Lung (tissue), 12 donors: ENCODE results near the gene FNIP1. TPM values are rescaled to one million over a fixed set of nuclear protein-coding genes. Genes with fewer than 3 reads are reported as not detected.
"Not testable (repeated sequence)": the region's sequence is repeated elsewhere in the genome, so short reads cannot be mapped to it uniquely, and the experiment has no call there.

Experiments
- ATAC-seq: fragments of 200-7000 bp; cut with Tn5 transposase; one replicate; pipeline ENCODE4 v1.9.1; 2020; ENCODE audit warnings: moderate number of reproducible peaks; ENCODE audit not compliant: insufficient read depth, low FRiP score
- DNase-seq, 3 donors: peaks; one replicate each; pipeline ENCODE4 v3.0.0-alpha.2; 2013 to 2017
- H3K27ac ChIP-seq, 2 donors: one replicate each; pipeline ENCODE4 v1.5.1; 2013; ENCODE audit warnings: mild to moderate bottlenecking in 2 of 2, moderate library complexity in 2 of 2, control low read depth in 1 of 2, inconsistent platforms in 1 of 2, low read depth in 1 of 2, low read length in 1 of 2
- H3K27me3 ChIP-seq, 3 donors: one replicate each; pipeline ENCODE4 v1.5.1; 2013; ENCODE audit warnings: low read length in 2 of 3; ENCODE audit not compliant: control insufficient read depth in 3 of 3, insufficient read depth in 3 of 3
- H3K36me3 ChIP-seq, 4 donors: one replicate each; pipeline ENCODE4 v1.5.1; 2013; ENCODE audit warnings: low read length in 4 of 4, mild to moderate bottlenecking in 1 of 4, moderate library complexity in 1 of 4; ENCODE audit not compliant: control insufficient read depth in 4 of 4, insufficient read depth in 4 of 4
- H3K4me1 ChIP-seq, 5 donors: one replicate each; pipeline ENCODE4 v1.5.1; 2013; ENCODE audit warnings: low read length in 5 of 5, mild to moderate bottlenecking in 2 of 5, moderate library complexity in 1 of 5; ENCODE audit not compliant: control insufficient read depth in 5 of 5, insufficient read depth in 5 of 5
- H3K4me3 ChIP-seq: one replicate; pipeline ENCODE4 v1.5.1; 2013; ENCODE audit warnings: mild to moderate bottlenecking, control low read depth, moderate library complexity
- H3K9ac ChIP-seq, 2 donors: one replicate each; pipeline ENCODE4 v1.5.1; 2013; ENCODE audit warnings: low read length in 2 of 2, control low read depth in 1 of 2; ENCODE audit not compliant: insufficient read depth in 1 of 2
- H3K9me3 ChIP-seq, 4 donors: one replicate each; pipeline ENCODE4 v1.5.1; 2013; ENCODE audit warnings: low read length in 3 of 4, mild to moderate bottlenecking in 1 of 4, moderate library complexity in 1 of 4; ENCODE audit not compliant: control insufficient read depth in 4 of 4, insufficient read depth in 3 of 4
- WGBS, 2 donors: extraction: QIAGEN DNeasy Blood & Tissue Kit; methylation state at CpG; one replicate each; pipeline ENCODE4 v1.1.7; 2013; 5-methylcytosine and 5-hydroxymethylcytosine counted together
- polyA plus RNA-seq, 2 donors: library from polyadenylated mRNA; stranded (reverse); fragments of 200-250 nt; gene quantifications; one replicate each; pipeline ENCODE4 v1.2.1, GENCODE V29; 2013
- total RNA-seq, 2 donors: library from RNA; depleted of rRNA in 1 of 2; stranded (reverse); fragments of >200 nt in 1 of 2; gene quantifications; one replicate each; pipeline ENCODE4 v1.2.1, GENCODE V29; 2014 to 2021
- TF ChIP-seq, protein P1 (sequence below): IDR thresholded peaks from 2 replicates; pipeline ENCODE4 v1.5.1; 2012; ENCODE audit warnings: mild to moderate bottlenecking; ENCODE audit errors: control extremely low read depth, extremely low read depth
- donor health status: control.
- donor health status: control.
- donor health status: Bipolar disorder and iron deficiency.
- donor health status: healthy.
- donor health status: DM: yes; HTN: yes; CAD: no.

Gene FNIP1
- total and polyA plus RNA-seq, 4 donors, result 5.0 to 98.3 (median 22.6) TPM

DNA sequence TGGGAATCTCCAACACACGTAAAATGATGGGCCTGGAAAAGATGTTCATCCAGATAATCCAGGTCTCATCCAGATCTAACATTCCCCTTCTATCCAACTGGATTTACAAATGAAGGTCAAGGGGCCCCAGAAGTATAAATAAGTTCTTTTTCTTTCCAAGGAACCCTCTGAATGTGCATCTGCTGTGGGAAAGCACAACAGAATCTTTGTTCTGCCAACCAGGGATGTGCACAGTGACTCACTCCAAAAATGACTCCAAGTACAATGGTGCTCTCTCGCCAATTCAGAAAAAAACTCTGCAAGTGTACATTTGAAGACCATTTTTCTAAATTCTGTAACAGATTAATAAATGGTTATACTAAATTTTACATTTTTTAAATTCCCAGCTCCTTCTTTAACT is 174.2 kb downstream of the FNIP1 start:
- no peaks in the 10 kb centered on the region for H3K27me3 ChIP-seq
- WGBS, 2 donors, result 90 to 97% methylated on average over 2 of the region's 2 CpGs
- no peak overlapping the region for H3K4me3 ChIP-seq
- H3K4me1 ChIP-seq, result peaks cover 0 to 18% (median 0%) of the 10 kb centered on the region in 5 donors
- H3K9me3 ChIP-seq, result no peaks in the 10 kb centered on the region
- ATAC-seq (no peak), DNase-seq (no peak)
- H3K27ac ChIP-seq, result no peak overlapping the region
- TF ChIP-seq, protein P1, sequence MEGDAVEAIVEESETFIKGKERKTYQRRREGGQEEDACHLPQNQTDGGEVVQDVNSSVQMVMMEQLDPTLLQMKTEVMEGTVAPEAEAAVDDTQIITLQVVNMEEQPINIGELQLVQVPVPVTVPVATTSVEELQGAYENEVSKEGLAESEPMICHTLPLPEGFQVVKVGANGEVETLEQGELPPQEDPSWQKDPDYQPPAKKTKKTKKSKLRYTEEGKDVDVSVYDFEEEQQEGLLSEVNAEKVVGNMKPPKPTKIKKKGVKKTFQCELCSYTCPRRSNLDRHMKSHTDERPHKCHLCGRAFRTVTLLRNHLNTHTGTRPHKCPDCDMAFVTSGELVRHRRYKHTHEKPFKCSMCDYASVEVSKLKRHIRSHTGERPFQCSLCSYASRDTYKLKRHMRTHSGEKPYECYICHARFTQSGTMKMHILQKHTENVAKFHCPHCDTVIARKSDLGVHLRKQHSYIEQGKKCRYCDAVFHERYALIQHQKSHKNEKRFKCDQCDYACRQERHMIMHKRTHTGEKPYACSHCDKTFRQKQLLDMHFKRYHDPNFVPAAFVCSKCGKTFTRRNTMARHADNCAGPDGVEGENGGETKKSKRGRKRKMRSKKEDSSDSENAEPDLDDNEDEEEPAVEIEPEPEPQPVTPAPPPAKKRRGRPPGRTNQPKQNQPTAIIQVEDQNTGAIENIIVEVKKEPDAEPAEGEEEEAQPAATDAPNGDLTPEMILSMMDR, result no peak
- no peaks in the 10 kb centered on the region for H3K36me3 ChIP-seq
- no peak overlapping the region for H3K9ac ChIP-seq

GRCh38 chr5:131621164-131621563 is 175.7 kb downstream of the FNIP1 start:
- H3K9me3 ChIP-seq, DNase-seq, H3K9ac ChIP-seq, H3K27ac ChIP-seq, H3K36me3 ChIP-seq, ATAC-seq, H3K27me3 ChIP-seq, H3K4me3 ChIP-seq: not testable (repeated sequence)
- H3K4me1 ChIP-seq, result peaks cover 0 to 13% (median 0%) of the 10 kb centered on the region in 5 donors
- WGBS, 2 donors, result 99 to 100% methylated on average over 2 of the region's 2 CpGs

DNA sequence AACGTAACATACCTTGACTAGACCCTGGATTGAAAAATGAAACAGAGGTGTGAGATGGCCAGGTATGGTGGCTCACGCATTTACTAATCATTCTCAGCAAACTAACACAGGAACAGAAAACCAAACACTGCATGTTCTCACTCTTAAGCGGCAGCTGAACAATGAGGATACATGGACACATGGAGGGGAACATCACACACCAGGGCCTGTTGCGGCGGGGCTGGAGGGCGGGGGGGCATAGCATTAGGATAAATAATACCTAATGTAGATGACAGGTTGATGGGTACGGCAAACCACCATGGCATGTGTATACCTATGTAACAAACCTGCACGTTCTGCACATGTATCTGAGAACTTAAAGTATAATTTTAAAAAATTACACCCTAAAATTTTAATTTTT is 177.7 kb downstream of the FNIP1 start:
- DNase-seq (no peak), ATAC-seq (no peak)
- Histone ChIP-seq H3K9me3 (no peaks in the 10 kb centered on the region), H3K27ac (no peak overlapping the region), H3K4me3 (no peak overlapping the region), H3K27me3 (no peaks in the 10 kb centered on the region), H3K36me3 (no peaks in the 10 kb centered on the region), H3K4me1 (peaks cover 0 to 22% (median 0%) of the 10 kb centered on the region in 5 donors), H3K9ac (no peak overlapping the region)
- TF ChIP-seq, protein P1, result no peak
- WGBS, 2 donors, result 82 to 90% methylated on average over 8 of the region's 8 CpGs

- no peaks in the 10 kb centered on the region for H3K36me3 ChIP-seq
- no peak overlapping the region for H3K9ac ChIP-seq
- TF ChIP-seq, protein P1, result no peak
- no peak overlapping the region for H3K27ac ChIP-seq
- no peak for DNase-seq
- peaks cover 0 to 18% (median 0%) of the 10 kb centered on the region in 5 donors for H3K4me1 ChIP-seq
- ATAC-seq, result no peak
- H3K4me3 ChIP-seq, result no peak overlapping the region
- no peaks in the 10 kb centered on the region for H3K9me3 ChIP-seq
- no peaks in the 10 kb centered on the region for H3K27me3 ChIP-seq
- 88 to 93% methylated on average over 11 of the region's 11 CpGs for WGBS, 2 donors
Measured at GRCh38 chr5:131617140-131617822, 179.5 kb downstream of the FNIP1 start.
